IMR-90 (cell line): ENCODE data around the gene TCF3.

Source experiments
- CEBPB ChIP-seq: IDR thresholded peaks from 2 replicates; pipeline ENCODE4 v1.6.1; 2012; ENCODE audit warnings: low read depth, low read length, improper control_type of control experiment
- FOS ChIP-seq: fragments of 150-350 bp; IDR thresholded peaks from 2 replicates; pipeline ENCODE4 v1.6.1; 2016; ENCODE audit warnings: low read depth, low read length
- MAFK ChIP-seq: IDR thresholded peaks from 2 replicates; pipeline ENCODE4 v1.6.1; 2012; ENCODE audit warnings: low read depth, low read length, improper control_type of control experiment
- MAZ ChIP-seq: IDR thresholded peaks from 2 replicates; pipeline ENCODE4 v1.6.1; 2012; ENCODE audit warnings: low read depth, mild to moderate bottlenecking, low read length, improper control_type of control experiment, moderate library complexity, borderline replicate concordance
- MXI1 ChIP-seq: IDR thresholded peaks from 2 replicates; pipeline ENCODE4 v1.6.1; 2012; ENCODE audit warnings: low read depth, mild to moderate bottlenecking, low read length, moderate library complexity, borderline replicate concordance
- POLR2A ChIP-seq: IDR thresholded peaks from 2 replicates; pipeline ENCODE4 v1.6.1; 2012; ENCODE audit warnings: mild to moderate bottlenecking, low read depth, low read length
- RAD21 ChIP-seq: IDR thresholded peaks from 2 replicates; pipeline ENCODE4 v1.6.1; 2012; ENCODE audit warnings: low read length, improper control_type of control experiment
- RCOR1 ChIP-seq: IDR thresholded peaks from 2 replicates; pipeline ENCODE4 v1.6.1; 2012; ENCODE audit warnings: mild to moderate bottlenecking, low read length, improper control_type of control experiment; ENCODE audit not compliant: insufficient replicate concordance
- RFX5 ChIP-seq: IDR thresholded peaks from 2 replicates; pipeline ENCODE4 v1.8.0; 2012; ENCODE audit warnings: low read depth, mild to moderate bottlenecking, low read length, moderate library complexity
- SMC3 ChIP-seq: fragments of 150-350 bp; IDR thresholded peaks from 2 replicates; pipeline ENCODE4 v1.6.1; 2016; ENCODE audit warnings: low read depth, mild to moderate bottlenecking, antibody characterized with exemption, low read length, moderate library complexity
- TF ChIP-seq, protein P1 (sequence below): conservative IDR thresholded peaks from 2 replicates; pipeline ENCODE4 v1.5.1; 2012; ENCODE audit warnings: mild to moderate bottlenecking, low read depth, low read length, improper control_type of control experiment
- TF ChIP-seq, protein P2 (sequence below): fragments of 150-350 bp; IDR thresholded peaks from 2 replicates; pipeline ENCODE4 v1.6.1; 2017; ENCODE audit warnings: mild to moderate bottlenecking, antibody characterized with exemption, low read length, low read depth

DNA sequence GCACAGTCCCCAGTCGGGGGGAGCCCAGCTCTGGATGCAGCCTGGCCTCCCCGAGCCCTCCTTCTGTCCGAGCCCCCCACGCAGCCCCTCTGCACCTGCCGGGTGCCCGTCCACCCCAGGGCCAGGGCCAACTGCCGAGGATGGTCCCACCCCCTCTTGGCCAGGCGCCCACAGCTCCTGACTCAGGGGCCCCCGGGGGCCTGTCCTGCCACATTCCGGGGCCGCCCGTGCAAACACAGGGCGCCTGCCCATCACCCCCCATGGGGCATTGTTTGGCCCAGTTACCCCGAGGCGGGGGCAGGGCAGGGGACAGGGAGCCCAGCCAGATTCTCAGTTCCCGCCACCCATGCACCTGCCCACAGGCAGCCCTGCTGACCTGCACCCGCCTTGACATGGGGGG is 5.3 kb upstream of the TCF3 start:
- TF ChIP-seq, protein P1, sequence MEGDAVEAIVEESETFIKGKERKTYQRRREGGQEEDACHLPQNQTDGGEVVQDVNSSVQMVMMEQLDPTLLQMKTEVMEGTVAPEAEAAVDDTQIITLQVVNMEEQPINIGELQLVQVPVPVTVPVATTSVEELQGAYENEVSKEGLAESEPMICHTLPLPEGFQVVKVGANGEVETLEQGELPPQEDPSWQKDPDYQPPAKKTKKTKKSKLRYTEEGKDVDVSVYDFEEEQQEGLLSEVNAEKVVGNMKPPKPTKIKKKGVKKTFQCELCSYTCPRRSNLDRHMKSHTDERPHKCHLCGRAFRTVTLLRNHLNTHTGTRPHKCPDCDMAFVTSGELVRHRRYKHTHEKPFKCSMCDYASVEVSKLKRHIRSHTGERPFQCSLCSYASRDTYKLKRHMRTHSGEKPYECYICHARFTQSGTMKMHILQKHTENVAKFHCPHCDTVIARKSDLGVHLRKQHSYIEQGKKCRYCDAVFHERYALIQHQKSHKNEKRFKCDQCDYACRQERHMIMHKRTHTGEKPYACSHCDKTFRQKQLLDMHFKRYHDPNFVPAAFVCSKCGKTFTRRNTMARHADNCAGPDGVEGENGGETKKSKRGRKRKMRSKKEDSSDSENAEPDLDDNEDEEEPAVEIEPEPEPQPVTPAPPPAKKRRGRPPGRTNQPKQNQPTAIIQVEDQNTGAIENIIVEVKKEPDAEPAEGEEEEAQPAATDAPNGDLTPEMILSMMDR, result no peak
- no peak for TF ChIP-seq MXI1
- no peak for TF ChIP-seq RAD21
- TF ChIP-seq POLR2A, result no peak
- TF ChIP-seq MAZ, result no peak
- TF ChIP-seq FOS, result no peak
- no peak for TF ChIP-seq MAFK
- no peak for TF ChIP-seq RCOR1
- TF ChIP-seq CEBPB, result no peak
- no peak for TF ChIP-seq RFX5
- no peak for TF ChIP-seq SMC3
- TF ChIP-seq, protein P2, sequence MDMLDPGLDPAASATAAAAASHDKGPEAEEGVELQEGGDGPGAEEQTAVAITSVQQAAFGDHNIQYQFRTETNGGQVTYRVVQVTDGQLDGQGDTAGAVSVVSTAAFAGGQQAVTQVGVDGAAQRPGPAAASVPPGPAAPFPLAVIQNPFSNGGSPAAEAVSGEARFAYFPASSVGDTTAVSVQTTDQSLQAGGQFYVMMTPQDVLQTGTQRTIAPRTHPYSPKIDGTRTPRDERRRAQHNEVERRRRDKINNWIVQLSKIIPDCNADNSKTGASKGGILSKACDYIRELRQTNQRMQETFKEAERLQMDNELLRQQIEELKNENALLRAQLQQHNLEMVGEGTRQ, result no peak
